HEK293T (cell line): ENCODE results near the gene ELF1.

Source experiments
- FOXA1 ChIP-seq: fragments of 450-650 bp; IDR thresholded peaks from 2 replicates; pipeline ENCODE4 v1.6.1; 2016; ENCODE audit warnings: mild to moderate bottlenecking
- FOXK2 ChIP-seq: fragments of 450-650 bp; IDR thresholded peaks from 2 replicates; pipeline ENCODE4 v1.6.1; 2016; ENCODE audit warnings: mild to moderate bottlenecking
- HDGF ChIP-seq: fragments of 450-650 bp; IDR thresholded peaks from 2 replicates; pipeline ENCODE4 v1.6.1; 2017; ENCODE audit warnings: antibody characterized with exemption, borderline replicate concordance
- TARDBP ChIP-seq: fragments of 450-650 bp; IDR thresholded peaks from 2 replicates; pipeline ENCODE4 v1.6.1; 2016

DNA sequence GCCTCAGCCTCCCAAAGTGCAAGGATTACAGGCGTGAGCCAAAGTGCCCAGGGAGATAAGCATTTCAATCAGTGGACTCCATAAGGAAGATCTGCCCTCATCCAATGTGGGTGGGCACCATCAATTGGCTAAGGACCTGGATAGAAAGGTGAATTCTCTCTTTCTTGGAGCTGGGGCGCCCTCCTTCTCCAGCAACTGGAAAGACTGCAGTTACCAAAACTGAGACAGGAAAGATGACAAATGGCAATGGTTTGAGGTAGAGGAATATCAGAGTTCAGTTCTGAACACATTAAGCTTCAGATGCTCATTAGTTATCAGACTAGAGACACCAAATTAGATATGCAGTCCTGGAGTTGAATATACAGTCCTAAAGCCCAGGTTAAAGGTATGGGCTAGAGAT is 10.5 kb upstream of the ELF1 start:
- TF ChIP-seq TARDBP (no peak), HDGF (no peak), FOXK2 (no peak), FOXA1 (no peak)
